OCI-LY7 (cell line): ENCODE results near the gene KIF25. TPM values are rescaled to one million over a fixed set of nuclear protein-coding genes. Genes with fewer than 3 reads are reported as not detected.

Experiments
- BruUV-seq: library from RNA; stranded (reverse); fragments of 400-500 nt; replicated peaks from 2 replicates; lab custom pipeline; 2021; lab: Mats Ljungman, UMichigan
- CTCF ChIA-PET: fragments of 300-600 bp; sonication (Branson Sonifier 250); formaldehyde crosslinking; loops from one replicate; lab custom pipeline; 2022; ENCODE audit warnings: antibody characterized with exemption; ENCODE audit not compliant: unreplicated experiment; lab: Charles Lee
- POLR2A ChIA-PET: fragments of 300-600 bp; sonication (Branson Sonifier 250); formaldehyde crosslinking; loops from one replicate; lab custom pipeline; 2022; ENCODE audit warnings: antibody characterized with exemption; lab: Charles Lee
- DNase-seq: peaks from one replicate; pipeline ENCODE4 v3.0.0-alpha.2; 2015; ENCODE audit warnings: low spot score
- H2AFZ ChIP-seq: fragments of 200-600 bp; sonication (generic), shearing (Covaris generic); 2 replicates; pipeline ENCODE4 v1.6.1; 2014; ENCODE audit warnings: mild to moderate bottlenecking, antibody characterized with exemption, low read length, moderate library complexity
- H3K27ac ChIP-seq: fragments of 200-600 bp; sonication (generic); 2 replicates; pipeline ENCODE4 v1.5.1; 2014; ENCODE audit warnings: mixed run types, low read depth, mild to moderate bottlenecking, moderate library complexity, low read length, inconsistent platforms; ENCODE audit not compliant: poor library complexity, severe bottlenecking
- H3K36me3 ChIP-seq: fragments of 200-600 bp; sonication (generic); 2 replicates; pipeline ENCODE4 v1.6.1; 2014; ENCODE audit warnings: mild to moderate bottlenecking, antibody characterized with exemption, low read length, moderate library complexity, mixed read lengths; ENCODE audit not compliant: insufficient read depth
- H3K4me1 ChIP-seq: fragments of 200-600 bp; sonication (generic); 2 replicates; pipeline ENCODE4 v1.5.1; 2014; ENCODE audit warnings: mild to moderate bottlenecking, low read length; ENCODE audit not compliant: insufficient read depth, poor library complexity, severe bottlenecking
- H3K4me2 ChIP-seq: fragments of 200-600 bp; sonication (generic); 2 replicates; pipeline ENCODE4 v1.6.1; 2014; ENCODE audit warnings: mild to moderate bottlenecking, low read length
- H3K4me3 ChIP-seq: fragments of 200-600 bp; sonication (generic); 2 replicates; pipeline ENCODE4 v1.5.1; 2014; ENCODE audit warnings: mild to moderate bottlenecking, low read depth, low read length; ENCODE audit not compliant: poor library complexity, severe bottlenecking
- H3K79me2 ChIP-seq: fragments of 200-600 bp; sonication (generic); 2 replicates; pipeline ENCODE4 v1.6.1; 2016; ENCODE audit warnings: low read depth, mild to moderate bottlenecking, low read length, moderate library complexity, mixed read lengths; ENCODE audit not compliant: insufficient read depth
- H3K9me2 ChIP-seq: fragments of 200-600 bp; sonication (generic); 2 replicates; pipeline ENCODE4 v1.6.1; 2016; ENCODE audit warnings: mild to moderate bottlenecking, low read length, mixed read lengths; ENCODE audit not compliant: insufficient read depth
- H3K9me3 ChIP-seq: fragments of 200-600 bp; sonication (generic); 2 replicates; pipeline ENCODE4 v1.6.1; 2014; ENCODE audit warnings: mild to moderate bottlenecking, mixed run types, low read length, mixed read lengths
- H4K20me1 ChIP-seq: fragments of 200-600 bp; sonication (generic); 2 replicates; pipeline ENCODE4 v1.6.1; 2014; ENCODE audit warnings: mild to moderate bottlenecking, antibody characterized with exemption, low read length, moderate library complexity, mixed read lengths; ENCODE audit not compliant: insufficient read depth
- CTCF ChIP-seq: fragments of 200-600 bp; sonication (generic); conservative IDR thresholded peaks from 2 replicates; pipeline ENCODE4 v1.5.1; 2014; ENCODE audit warnings: mild to moderate bottlenecking, antibody characterized with exemption, low read length, moderate library complexity, mixed read lengths
- EZH2phosphoT487 ChIP-seq: fragments of 200-600 bp; sonication (generic); IDR thresholded peaks from 2 replicates; pipeline ENCODE4 v1.6.1; 2018; ENCODE audit warnings: low read depth, borderline replicate concordance, mild to moderate bottlenecking, mixed run types, antibody characterized with exemption, low read length, moderate library complexity, mixed read lengths
- intact Hi-C: fragments of 100-400 bp; cut with micrococcal nuclease; formaldehyde crosslinking; loops from one replicate; pipeline ENCODE4 v1.10.0; 2022; ENCODE audit not compliant: unreplicated experiment
- total RNA-seq, 2 experiments: library from RNA; depleted of rRNA in 1 of 2; stranded (reverse); fragments of >200 nt in 1 of 2; shearing (Covaris generic) in 1 of 2; gene quantifications; 2 replicates each; pipeline ENCODE4 v1.2.3, GENCODE V29; 2014 to 2022

The KIF25 gene
- total RNA-seq, 2 experiments from 2014 or later, result not detected

GRCh38 chr6:168054765-168055560, 57.5 kb downstream of the KIF25 start:
- TF ChIP-seq CTCF (no peak), EZH2phosphoT487 (no peak)
- ChIA-PET CTCF (no interaction called here), POLR2A (no interaction called here)
- H3K9me3 ChIP-seq, result no peaks in the 10 kb centered on the region
- H3K36me3 ChIP-seq, result no peaks in the 10 kb centered on the region
- H3K4me2 ChIP-seq, result no peak overlapping the region
- intact Hi-C loops, result no loop called here
- no peaks in the 10 kb centered on the region for H3K4me1 ChIP-seq
- no peaks in the 10 kb centered on the region for H3K9me2 ChIP-seq
- no TSS peak for BruUV-seq
- no peak overlapping the region for H3K4me3 ChIP-seq
- no peaks in the 10 kb centered on the region for H3K79me2 ChIP-seq
- H2AFZ ChIP-seq, result no peak overlapping the region
- H3K27ac ChIP-seq, result no peak overlapping the region
- no peaks in the 10 kb centered on the region for H4K20me1 ChIP-seq
- DNase-seq, result no peak

- Histone ChIP-seq H4K20me1 (no peaks in the 10 kb centered on the region), H3K27ac (no peak overlapping the region), H3K4me3 (no peak overlapping the region), H3K4me2 (no peak overlapping the region), H3K4me1 (no peaks in the 10 kb centered on the region), H3K9me2 (no peaks in the 10 kb centered on the region), H3K9me3 (no peaks in the 10 kb centered on the region), H2AFZ (no peak overlapping the region), H3K79me2 (no peaks in the 10 kb centered on the region), H3K36me3 (no peaks in the 10 kb centered on the region)
- no peak for DNase-seq
- BruUV-seq, result no TSS peak
- TF ChIP-seq CTCF (no peak), EZH2phosphoT487 (no peak)
- ChIA-PET CTCF (no interaction called here), POLR2A (no interaction called here)
- intact Hi-C loops, result no loop called here
Observed at GRCh38 chr6:168055696-168056489, 58.4 kb downstream of the KIF25 start.
